Stimulated activated CD8-positive, alpha-beta memory T cell treated with anti-CD3 and anti-CD28 coated beads, Interleukin-7, amount 100 ng/mL, for 4 hours (primary cell): ENCODE data around the gene C1orf56.

Experiments used
- DNase-seq, 2 donors: peaks; one replicate each; pipeline ENCODE4 v3.0.0-alpha.2; 2020; ENCODE audit warnings: low read depth in 2 of 2

The C1orf56 gene

GRCh38 chr1:151047591-151047924 is at the start of gene C1orf56:
C1orf56 (plus strand) TSS chr1:151047751; CDS start chr1:151047848, 97 bp downstream.
- DNase-seq = peak in 1 of 2 donors; percentile 55

DNA sequence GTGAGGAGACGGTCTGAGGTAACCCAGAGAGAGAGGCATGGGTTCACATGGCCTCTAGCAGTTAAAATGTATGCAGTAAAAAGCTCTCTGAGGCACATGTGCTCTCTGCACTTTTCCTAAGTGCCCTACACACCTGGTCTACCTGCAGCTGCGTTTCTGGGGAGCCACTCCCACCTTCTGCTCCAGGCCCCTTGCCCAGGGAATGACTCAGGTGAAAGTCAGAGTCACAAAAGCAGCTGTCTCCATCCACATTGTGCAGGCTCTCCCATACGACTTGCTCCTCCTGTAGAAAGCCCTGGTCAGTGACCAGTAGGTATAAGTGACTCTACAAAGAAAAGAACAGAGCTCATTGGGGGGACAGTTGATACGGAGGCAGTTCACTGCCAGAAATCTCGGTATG is 49.6 kb upstream of the C1orf56 start:
- DNase-seq = no peak

DNA sequence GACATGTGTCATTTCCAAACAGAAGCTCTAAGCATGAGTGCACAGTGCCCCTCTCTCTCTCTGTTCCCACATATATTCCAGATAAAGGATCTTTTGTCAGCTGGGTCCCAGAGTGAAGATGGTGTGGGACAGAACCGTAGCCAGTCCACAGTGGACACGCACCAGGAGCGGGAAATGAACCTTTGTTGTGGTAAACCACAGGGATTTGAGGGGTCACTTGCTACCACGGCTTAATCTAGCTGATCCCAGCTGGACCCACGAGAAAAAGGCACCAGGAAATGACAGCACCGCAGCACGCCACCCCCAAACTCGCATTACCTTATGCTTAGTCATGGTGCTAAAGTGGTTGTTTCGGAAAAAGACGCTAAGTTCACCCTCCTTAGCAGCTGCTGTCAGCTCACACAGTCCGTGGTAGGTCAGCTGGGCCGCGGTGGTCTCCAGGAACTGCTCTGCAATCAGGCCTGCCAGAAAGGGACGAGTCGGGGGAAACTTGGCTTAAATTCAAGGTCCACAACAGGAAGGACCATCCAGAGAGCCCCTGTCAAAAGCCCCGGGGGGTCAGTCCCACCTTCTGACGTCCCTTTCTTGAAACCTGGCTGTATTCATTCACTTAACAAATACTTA is 48.4 kb upstream of the C1orf56 start:
- no peak for DNase-seq

DNA sequence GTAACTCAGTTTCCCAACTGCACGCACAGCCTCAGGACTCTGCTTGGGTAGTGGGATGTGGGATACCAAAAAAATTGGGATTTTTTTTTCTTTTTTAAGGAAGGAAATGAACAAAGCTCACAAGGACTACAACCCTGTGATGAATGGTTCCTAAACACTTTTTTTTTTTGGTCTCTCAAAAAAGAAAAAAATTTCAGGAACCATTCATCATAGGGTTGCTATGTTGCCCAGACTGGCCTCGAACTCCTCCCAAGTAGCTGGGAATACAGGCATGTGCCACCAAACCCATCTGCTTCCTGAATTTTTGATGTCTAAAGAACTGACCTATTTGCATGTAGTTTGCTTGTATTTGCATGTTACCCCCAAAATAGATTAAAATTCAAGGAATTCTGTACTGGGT is 47.6 kb upstream of the C1orf56 start:
- no peak for DNase-seq

DNA sequence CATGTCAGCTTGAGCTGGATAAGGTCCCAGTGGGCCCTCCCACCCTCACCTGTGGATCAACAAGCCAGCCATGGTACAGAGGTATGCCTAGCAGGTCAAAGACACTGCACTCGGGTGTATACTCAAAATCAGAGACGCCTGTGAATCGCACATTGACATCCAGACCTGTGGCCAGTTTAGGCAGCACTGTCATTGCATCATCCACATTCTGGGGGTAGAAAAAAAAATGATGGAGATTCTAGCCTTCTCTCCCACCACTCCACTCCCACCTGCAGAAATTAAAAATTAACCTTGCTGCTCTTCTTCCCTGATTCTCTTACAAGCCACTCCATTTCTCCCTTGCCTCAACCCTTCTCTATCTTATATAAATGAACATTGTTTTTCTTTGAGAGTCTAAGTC is 47.1 kb upstream of the C1orf56 start:
- no peak for DNase-seq

- DNase-seq = no peak
Observed at GRCh38 chr1:151001602-151002001, 45.9 kb upstream of the C1orf56 start.

DNA sequence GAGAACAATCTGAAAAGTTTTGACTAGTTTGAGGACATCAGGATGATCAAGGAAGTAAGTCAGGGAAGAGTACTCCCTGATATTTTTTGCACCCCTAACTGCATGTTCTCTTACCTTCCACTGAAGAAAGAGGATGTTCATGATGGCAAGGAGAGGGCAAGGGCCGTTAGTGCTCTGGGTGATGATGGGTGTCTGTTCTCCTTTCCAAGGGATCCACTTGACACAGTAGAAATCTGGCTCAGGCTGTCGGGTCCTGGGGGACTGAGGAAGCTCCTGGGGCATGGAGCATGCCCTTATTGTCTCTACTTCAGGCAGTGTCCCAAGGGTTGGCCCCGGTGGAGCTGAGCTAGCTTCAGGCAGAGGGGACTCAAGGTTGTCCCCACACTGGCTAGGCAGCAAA is 45.5 kb upstream of the C1orf56 start:
- no peak for DNase-seq

DNA sequence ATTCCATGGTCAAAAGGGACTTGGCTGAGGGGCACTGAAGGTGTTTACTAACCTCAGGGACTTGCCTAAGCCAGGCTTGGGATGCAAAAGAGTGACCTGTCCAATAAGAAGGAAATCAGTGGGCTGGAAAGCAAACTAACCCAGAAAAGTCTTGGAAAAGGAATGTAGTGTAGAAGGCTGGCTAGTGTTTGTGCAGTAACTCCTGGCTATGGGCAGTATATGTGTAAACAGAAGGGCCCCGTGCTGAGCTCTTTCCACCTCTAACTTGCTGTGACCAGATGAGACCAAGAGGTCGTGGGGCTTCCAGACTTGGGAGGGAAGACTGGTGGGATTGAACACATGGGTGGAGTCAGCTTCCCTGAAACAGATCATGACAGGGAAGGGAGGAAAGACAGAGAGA is 44.9 kb upstream of the C1orf56 start:
- DNase-seq = no peak

GRCh38 chr1:151003180-151003579 is 44.4 kb upstream of the C1orf56 start:
- DNase-seq = no peak

DNA sequence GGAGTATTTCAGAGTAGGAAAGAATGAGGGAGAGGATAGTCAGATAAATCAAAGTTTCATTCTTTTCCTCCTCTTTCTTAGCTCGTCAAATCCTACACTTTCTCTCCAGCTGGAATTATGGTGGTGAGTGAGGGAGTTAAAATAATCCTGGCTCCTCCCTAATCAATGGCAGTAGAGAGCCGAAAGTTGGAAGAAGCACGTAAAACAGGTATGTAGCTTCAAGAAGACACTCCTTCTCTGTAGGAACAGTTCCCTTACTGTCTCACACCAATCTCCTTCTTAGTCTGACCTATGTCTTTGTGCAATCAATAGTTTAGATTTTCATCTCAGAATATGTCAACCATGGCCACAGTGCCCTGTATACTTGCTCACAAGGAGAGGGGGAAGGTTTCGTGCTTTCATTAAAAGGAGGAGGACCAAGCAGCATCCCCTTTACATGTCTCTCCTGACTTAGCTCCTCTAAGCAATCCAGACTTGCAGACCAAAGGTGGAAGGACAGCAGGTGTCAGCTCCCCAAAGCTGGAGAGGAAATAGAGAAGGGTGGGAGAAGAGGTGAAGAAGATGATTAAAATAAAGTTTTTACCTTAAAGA is 41.7 kb upstream of the C1orf56 start:
- DNase-seq = no peak

- peak in 1 of 2 donors; percentile 6 for DNase-seq
Observed at GRCh38 chr1:151006327-151007052, 41.1 kb upstream of the C1orf56 start, which contains the start of gene MINDY1. MINDY1 (minus strand) TSS chr1:151006902; CDS start chr1:151002617, 4,285 bp downstream.

GRCh38 chr1:151007853-151008243 is 39.7 kb upstream of the C1orf56 start:
- no peak for DNase-seq

GRCh38 chr1:151008244-151009205 is 39.0 kb upstream of the C1orf56 start, which contains the start of gene PRUNE1:
PRUNE1 (plus strand) TSS chr1:151008449; CDS start chr1:151008633, 184 bp downstream.
- peak; percentile 87 to 96 for DNase-seq

DNA sequence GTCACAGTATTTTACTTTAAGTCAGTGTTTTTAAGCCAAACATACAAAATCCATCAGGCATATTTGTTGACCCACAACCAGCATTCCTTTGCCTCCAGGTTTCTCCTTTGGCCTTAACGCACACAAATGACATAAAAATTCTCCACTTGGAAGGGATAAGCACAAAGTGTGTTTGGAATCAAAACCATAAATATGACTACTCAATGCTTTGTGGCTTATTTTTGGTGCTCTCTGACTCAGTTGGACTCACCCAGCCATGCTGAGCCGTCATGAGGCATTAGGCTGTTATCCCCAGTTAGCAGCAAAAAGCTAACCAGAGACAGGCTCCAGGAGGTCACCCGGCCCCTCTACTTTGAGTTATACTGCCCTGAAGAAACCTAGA is 38.4 kb upstream of the C1orf56 start:
- no peak for DNase-seq

- no peak for DNase-seq
Observed at GRCh38 chr1:151009674-151010345, 37.7 kb upstream of the C1orf56 start.

- DNase-seq = no peak
Observed at GRCh38 chr1:151010346-151010726, 37.2 kb upstream of the C1orf56 start.

GRCh38 chr1:151011154-151011850 is 36.2 kb upstream of the C1orf56 start:
- DNase-seq = no peak

DNA sequence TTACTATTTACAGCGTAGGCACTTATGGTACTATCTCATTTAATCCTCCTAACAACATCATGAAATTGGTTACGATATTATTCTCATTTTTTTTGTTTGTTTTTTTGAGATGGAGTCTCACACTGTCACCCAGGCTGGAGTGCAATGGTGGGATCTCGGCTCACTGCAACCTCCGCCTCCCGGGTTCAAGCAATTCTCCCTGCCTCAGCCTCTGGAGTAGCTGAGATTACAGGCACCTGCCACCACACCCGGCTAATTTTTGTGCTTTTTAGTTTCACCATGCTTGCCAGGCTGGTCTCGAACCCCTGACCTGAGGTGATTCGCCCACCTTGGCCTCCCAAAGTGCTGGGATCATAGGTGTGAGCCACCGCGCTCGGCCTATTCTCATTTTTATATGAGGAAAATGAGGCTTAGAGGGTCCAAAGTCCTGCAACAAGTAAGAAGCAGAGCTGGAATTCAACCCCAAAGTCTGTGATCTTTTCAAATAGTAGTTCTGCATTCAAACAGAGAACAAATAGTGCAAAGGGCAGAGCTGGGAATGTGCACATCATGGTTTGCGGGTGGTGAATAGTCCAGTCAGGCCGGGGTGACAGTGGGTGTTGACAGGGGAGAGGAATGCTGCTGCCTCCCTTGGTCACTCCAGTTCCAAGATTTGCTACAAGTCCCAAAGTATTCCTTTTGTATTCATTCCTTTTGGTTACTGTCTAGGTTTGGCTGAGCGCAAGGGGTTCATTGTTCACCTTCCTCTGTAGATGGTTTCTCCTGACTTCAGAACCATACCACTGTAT is 34.7 kb upstream of the C1orf56 start:
- no peak for DNase-seq

DNA sequence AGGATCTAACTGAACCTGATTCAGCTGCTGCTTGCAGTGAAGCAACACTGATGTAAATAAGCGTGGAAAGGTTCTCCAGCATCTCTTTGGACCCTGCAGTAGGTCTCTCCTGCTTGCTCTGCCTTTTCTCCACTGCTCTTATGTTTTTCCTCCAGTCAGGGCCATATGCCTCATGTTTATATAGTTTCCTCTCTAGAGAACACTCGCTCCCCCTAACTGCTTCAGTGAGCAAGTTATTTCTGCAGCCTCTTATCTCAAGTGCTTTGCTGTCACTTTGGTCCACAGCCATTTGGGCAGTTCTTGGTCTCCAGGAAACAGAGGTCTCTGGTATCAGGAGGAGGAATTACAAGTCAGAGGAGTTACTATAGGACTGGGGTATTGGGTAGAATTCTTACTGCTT is 34.0 kb upstream of the C1orf56 start:
- DNase-seq = no peak
